HG03108 (cell line): Measurements from ENCODE around the gene ZNF324B.
A peak's percentile ranks its signal among the peaks of the same experiment; 100 is the strongest.
"Not testable (repeated sequence)": the region's sequence is repeated elsewhere in the genome, so short reads cannot be mapped to it uniquely, and the experiment has no call there.

ENCODE experiments used
- ATAC-seq: cut with Tn5 transposase; IDR thresholded peaks from one replicate; pipeline ENCODE4 v1.9.1; 2021; ENCODE audit warnings: moderate library complexity; ENCODE audit not compliant: unreplicated experiment

ZNF324B gene

DNA sequence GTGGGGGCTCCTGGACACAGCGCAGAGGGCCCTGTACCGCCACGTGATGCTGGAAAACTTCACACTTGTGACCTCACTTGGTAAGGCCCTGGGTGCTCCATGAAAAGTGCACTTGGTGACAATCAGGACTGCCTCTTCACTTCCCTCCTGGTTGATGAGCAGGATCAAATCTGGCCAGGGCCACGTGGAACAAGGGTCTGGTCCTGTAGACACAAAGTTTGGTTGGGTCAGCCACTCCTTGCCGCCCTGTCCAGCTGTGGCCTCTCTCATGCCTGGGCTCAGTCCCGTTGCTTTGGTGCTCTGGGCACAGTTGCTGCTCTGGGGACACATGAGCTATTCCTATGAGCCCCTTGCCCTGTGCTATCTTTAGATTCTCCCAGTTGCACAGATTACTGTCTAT lies 2.3 kb downstream of the ZNF324B start:
- no peak for ATAC-seq

- no peak for ATAC-seq
These were observed 3.9 kb downstream of the ZNF324B start for GRCh38 chr19:58455306-58455705.

- ATAC-seq, result no peak
These were observed 4.7 kb downstream of the ZNF324B start for GRCh38 chr19:58456111-58456510.

DNA sequence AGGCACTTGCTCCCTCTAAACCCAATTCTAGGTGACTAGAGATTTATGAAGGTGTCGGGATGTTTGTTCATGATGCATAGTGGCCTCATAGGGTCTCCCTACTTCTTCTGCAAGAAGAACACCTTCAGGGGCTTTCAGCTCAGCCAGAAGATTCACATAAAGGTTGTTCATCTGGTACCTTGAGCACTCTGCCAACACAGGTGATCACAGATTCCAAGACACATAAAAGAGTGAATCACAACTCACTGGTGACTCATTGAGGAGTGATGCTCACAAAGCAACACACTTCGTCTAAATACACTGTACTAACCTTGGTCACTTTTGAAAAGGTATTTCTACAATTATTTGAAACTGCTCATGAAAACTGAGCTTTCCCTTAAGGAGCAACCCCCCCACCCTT lies 8.6 kb downstream of the ZNF324B start:
- no peak for ATAC-seq

DNA sequence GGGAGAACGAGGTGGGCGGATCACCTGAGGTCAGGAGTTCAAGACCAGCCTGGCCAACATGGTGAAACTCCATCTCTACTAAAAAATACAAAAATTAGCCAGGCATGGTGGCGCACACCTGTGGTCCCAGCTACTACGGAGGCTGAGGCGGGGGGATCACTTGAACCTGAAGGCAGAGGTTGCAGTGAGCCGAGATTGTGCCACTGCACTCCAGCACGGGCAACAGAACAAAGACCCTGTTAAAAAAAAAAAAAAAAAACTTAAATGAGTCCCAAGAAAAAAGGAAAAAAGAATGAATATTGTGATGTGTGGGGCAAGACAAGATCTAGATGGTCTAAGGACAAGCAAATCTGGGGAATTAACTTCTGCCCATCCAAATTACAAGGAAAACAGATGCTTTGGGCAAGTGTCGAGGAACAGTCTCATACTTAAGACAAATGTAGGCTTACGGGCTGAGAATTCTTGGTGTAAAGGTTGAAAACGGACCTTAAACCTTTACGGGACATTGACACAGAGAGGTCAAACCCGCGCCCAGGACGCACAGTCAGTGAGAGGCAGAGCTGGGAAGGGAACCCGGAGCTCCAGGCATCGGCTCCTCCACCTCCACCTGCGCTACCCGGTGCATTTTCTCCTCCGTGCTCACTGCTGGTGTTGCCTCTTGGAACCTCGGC lies 14.8 kb downstream of the ZNF324B start:
- peak; percentile 7 for ATAC-seq

DNA sequence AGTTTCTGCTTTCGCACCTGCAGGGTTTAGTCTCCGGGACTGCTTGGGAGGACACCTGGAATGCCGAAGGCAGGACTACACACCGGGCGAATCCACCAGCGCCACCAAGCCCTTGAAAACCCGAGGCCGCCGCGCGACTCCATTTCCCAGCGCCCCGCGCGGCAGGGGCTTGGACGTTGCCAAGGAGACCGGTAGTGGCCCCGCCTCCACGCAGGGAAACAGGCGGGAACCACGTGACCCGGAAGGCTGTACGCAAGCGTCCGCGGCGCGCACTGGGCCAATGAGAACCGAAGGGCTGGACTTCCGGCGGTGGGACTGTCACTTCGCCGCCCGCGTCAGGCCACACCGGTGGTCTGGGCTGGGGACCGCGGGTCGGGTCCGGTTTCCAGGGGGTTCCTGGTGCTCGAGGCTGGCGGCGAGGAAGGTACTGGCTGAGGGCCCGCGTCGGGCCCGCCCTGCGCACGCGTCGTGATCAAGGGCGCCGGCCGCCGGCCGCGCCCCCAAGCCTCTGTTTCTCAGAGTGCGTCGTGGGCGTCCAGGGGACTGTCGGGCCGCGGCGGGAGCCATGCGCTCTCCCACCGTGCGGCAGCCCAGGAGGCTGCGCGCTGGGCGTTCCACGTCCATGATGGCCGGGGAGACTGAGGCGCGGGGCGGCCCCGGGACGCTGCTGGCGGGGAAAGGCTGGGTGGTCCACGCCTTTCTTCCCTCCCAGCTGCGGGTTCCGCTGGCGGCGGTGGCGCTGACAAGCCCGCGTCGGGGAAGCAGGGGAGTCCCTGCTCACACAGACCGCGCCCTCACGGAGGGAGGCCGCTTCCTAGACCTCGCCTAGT lies 15.6 kb downstream of the ZNF324B start, which contains the start of gene ZNF324:
Gene ZNF324 (plus strand): TSS at position 321 of the 830 bp plus-strand sequence. CDS start 2,106 bp downstream, outside the sequence.
- ATAC-seq, result peak; percentile 91

GRCh38 chr19:58468216-58468839 lies 16.9 kb downstream of the ZNF324B start:
- ATAC-seq, result no peak

- no peak for ATAC-seq
These were observed 18.0 kb downstream of the ZNF324B start for GRCh38 chr19:58469241-58470013.

- not testable (repeated sequence) for ATAC-seq
These were observed 19.6 kb downstream of the ZNF324B start for GRCh38 chr19:58470837-58471543.

- ATAC-seq, result no peak
These were observed 20.3 kb downstream of the ZNF324B start for GRCh38 chr19:58471736-58472135.

DNA sequence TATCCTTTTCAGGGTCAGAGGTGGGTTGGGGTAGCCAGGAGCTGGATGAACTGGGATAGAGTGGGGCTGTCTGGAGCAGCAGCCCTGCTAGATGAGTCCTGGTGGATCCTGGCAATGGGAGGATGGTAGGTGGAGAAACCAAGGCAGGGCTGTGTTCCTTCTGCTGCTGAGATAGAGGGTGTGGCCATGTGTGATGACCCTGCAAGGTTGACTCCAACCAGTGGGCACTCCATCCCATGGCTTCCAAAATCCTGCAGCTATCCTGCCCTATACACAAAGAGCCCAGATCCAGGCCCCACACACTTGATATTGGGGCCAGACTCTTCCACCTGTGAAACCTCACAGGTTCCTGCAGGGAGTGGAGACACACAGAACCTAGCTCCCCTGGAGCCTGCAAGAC lies 22.4 kb downstream of the ZNF324B start:
- no peak for ATAC-seq

DNA sequence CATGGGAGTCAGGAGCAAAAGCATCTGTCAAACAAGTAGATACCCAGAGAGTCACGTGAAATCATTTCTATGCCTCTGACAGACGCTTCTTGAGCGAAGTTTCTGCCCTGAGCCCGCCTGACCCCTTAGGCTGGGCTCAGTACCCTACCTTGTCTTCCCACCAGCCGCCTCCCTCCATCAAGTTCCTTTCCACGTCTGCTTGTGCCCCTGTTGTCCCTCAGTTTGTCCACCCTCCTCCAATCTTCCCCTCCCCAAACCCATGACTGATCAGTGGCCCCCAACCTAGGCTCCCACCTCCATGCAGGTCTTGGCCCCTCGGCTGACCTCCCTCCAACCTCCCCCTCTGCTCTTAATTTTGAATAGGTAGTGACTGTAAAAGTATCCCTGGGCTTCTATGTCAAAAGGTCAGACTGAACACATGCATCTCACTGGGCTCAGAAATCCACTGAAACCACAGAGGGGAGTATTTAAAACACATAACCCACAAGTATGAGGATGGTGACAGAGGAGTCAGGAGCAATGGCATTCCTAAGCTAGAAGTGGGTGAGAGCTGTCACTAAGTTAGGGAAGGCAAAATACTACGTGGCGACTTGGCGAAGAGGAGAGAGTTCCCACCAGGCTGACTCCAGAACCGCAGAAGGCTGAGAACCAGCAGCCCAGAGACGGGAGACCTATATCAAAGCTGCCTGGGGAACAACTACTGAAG lies 23.0 kb downstream of the ZNF324B start:
- ATAC-seq, result no peak

DNA sequence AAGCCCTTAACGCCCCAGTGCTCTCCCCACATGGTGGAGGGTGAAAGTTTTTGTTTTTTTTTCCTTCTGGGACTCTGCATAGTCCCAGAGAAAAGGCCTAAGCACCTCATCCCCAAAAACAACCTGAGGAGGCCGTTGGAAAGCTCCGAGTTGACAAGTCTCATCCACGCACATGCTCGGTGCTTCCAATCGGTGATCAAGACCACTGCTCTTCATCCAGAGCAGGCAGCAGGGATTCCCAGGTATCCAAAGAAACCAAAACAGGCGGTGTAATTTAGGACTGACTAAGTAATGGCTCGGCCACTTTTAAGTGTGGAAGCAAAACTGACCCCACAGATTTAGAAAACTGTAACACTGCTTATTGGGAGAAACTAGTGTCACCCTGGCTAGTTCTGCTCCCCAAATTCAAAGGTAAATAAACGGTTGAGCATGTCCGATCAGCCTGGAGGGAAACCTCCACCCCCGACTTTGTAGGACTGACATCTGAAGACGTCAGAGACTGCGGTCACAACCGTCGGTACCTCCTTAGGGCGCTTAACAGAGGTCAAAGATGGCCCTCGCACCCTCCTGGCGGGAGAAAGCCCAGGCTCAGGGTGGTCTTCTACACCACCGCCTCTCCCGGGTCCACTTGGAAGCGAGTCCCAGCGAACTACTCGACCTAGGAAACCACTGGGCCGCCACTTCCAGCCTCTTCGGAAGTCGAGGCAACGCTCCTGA lies 23.7 kb downstream of the ZNF324B start:
- ATAC-seq, result no peak

- ATAC-seq, result peak; percentile 79
These were observed 24.5 kb downstream of the ZNF324B start, which contains the start of gene ZNF446 for GRCh38 chr19:58475714-58476497. TSS of gene ZNF446 (plus strand) at chr19:58476352. CDS start at chr19:58477219, 867 bp downstream.

GRCh38 chr19:58476498-58477015 lies 25.1 kb downstream of the ZNF324B start:
- no peak for ATAC-seq

GRCh38 chr19:58477130-58477529 lies 25.7 kb downstream of the ZNF324B start:
- ATAC-seq, result no peak

DNA sequence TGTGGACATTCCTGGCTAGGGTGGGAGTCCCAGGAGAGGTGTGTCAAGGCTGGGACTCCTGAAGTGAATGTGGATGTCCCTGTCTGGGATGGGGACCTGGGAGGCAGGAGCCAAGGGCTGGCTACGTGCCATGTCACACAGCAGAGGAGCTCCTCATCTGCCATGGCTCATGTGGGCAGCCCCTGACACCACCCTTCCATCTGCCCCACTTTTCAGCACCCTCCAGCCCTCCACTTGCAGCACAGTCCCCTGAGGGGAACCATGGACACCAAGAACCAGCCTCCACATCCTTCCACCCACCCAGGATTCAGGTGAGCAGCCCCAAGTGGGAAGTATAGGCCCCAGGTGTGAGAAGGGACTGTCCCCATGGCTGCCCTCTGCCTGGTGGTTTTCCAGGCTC lies 26.4 kb downstream of the ZNF324B start:
- no peak for ATAC-seq

DNA sequence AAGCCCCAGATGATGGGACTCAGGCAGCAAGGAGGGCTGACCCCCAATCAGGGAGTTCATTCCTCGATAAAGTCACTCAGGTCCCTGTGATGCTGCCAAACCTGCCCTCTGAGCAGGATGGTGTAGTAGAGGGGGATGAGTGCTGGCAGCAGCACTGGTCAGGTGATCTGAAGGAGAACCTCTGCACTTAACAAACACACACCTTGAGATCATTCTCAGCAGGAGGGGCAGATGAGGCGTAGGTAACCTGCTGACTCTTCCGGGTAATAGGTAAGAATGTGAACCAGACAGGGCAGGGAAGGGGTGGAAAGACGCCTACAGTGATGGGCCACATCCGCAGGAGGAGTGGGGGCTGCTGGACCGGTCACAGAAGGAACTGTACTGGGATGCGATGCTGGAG lies 27.9 kb downstream of the ZNF324B start:
- ATAC-seq, result no peak
